GM18511 (cell line): Measurements from ENCODE around the gene FDXR.
"Not testable (repeated sequence)": the region's sequence is repeated elsewhere in the genome, so short reads cannot be mapped to it uniquely, and the experiment has no call there.

ENCODE experiments used
- ATAC-seq: cut with Tn5 transposase; IDR thresholded peaks from one replicate; pipeline ENCODE4 v1.9.1; 2021; ENCODE audit warnings: mild to moderate bottlenecking, moderate library complexity; ENCODE audit not compliant: unreplicated experiment

Gene FDXR, protein sequence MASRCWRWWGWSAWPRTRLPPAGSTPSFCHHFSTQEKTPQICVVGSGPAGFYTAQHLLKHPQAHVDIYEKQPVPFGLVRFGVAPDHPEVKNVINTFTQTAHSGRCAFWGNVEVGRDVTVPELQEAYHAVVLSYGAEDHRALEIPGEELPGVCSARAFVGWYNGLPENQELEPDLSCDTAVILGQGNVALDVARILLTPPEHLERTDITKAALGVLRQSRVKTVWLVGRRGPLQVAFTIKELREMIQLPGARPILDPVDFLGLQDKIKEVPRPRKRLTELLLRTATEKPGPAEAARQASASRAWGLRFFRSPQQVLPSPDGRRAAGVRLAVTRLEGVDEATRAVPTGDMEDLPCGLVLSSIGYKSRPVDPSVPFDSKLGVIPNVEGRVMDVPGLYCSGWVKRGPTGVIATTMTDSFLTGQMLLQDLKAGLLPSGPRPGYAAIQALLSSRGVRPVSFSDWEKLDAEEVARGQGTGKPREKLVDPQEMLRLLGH

DNA sequence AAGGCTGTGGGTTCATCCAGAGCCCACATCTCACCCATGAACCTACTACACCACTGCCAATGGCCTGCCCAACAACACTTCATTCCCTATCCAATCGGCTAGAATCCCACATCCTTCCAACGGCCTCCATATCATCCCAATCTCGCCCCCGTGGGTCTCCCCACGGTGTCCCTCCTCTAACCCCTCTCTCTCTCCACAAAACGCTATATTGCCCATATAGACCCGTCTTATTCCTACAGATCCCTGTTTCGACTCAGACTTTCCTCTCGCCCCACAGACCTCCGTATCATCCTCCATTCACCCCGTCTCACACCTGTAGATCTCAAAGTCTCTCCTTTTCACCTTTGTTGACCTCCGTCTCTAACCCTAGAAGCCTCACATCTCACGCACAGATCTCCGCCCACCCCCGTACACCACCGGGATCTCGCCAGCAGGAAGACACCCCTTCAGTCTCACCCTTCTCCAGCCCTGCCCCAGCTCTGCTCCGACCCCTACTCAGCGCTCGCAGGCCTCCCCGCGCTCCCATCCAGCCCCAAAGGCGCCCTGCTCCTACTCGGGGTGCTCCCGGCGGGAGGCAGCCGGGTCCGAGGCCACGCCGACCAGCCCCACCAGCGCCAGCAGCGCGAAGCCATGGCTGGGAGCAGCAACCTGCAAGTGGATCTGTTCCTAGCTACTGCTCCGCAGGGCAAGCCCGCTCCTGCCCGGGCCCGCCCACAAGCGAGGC lies at the start of gene FDXR:
Gene FDXR, minus strand, starts transcription at position 682 of the 724 bp plus-strand sequence. Its CDS starts 50 bp downstream, at position 632.
- ATAC-seq: peak; percentile 30

DNA sequence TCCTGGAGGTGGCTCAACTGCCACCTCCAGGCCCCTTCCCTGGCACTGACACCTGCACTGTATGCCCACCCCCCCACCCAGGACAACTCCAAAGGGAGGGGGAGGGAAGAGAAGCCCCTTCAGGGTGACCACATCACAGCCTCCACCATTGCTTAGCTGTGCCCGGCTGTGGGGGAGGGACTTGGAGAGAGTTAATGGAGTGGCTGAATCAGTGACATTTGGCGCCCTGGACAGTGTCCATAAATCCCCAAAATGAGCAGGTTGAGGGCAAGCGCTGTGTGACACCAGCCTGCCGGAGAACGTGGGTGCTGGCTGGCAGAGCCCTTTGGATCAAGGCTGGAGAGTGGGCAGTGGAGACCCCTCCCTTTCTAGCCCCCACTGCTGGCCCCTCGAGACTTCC lies 49.4 kb upstream of the FDXR start:
- ATAC-seq: no peak

DNA sequence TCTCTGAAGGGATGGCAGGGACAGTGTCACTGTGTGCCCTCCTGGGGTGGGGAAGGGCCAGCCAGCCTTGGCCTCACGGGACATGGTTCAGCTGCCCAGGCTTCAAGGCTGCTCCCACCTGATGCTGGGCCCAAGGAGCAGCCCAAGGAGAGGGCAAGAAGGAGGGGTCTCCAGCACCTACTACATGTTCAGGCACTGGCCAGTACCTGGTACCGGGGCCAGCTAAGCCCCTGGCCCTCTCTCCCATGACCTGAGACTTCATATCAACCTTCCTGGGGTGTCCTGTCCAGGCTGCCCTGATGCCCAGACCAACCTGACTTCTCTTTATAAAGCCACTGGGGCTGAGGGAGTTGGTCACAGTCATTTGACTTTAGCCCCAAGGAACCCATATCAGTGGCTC lies 49.0 kb upstream of the FDXR start:
- ATAC-seq: no peak

DNA sequence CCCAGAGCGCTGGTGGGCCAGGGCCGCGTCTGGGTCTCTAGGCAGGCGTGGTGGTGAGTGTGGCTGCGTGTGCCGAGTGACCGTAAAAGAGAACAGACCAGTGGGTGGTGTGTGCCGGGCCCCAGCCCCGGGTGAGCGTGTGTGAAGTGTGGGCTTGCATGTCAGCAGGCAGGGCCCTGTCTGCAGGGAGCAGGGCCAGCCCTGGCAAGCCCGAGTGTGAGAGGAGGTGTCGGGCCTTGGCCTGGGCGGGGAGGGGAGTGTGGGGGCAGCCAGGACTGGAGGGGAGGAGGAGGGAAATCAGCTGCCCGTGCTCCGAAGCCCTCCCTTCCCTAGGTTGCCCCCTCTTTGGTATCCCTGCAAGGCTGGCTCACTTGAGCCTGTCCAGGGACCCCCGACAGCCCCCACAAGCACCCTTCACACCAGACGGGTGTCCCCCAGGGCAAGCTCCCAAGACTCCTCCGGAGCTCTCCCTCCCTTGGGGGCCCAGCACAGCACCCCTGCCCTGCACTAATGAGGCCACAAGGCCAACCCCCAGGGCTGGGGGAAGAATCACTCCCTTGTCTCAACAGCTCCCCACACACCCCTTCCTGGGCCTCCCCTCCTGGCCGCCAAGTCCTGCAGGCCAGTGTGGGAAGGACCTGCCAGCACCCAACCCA lies 48.4 kb upstream of the FDXR start:
- ATAC-seq: no peak

DNA sequence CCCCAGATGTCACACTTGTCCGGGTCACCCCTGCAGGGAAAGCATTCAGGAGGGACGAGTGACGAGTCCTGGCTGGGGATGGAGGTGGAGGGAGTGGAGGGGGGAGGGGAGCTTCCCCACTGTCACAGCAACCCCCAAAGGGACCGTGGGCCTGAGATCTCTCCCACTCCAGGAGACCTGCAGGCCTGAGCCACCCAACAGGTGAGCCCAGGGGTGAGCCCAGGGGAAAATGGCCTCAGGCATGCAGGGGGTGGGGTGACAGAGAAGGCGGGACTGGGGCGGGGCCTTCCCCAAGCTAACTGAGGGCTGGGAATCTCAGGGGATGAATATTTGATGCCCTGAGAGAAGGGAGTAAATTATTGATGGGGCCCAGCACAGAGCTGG lies 47.8 kb upstream of the FDXR start:
- no peak for ATAC-seq

DNA sequence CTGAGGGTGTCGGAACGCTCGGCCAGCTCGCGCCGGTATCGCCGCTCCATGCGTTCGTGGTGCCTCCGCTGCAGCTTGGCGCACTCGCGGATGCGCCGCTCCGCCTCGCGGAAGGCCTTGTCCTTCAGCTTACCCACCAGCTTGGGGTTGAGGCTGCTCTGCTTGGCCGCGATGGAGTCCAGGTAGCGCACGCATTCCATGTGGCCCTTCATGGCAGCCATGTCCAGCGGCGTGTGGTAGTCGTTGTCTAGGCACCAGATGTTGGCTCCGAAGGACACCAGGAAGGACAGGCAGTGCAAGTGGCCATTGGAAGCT lies 47.5 kb upstream of the FDXR start:
- no peak for ATAC-seq

DNA sequence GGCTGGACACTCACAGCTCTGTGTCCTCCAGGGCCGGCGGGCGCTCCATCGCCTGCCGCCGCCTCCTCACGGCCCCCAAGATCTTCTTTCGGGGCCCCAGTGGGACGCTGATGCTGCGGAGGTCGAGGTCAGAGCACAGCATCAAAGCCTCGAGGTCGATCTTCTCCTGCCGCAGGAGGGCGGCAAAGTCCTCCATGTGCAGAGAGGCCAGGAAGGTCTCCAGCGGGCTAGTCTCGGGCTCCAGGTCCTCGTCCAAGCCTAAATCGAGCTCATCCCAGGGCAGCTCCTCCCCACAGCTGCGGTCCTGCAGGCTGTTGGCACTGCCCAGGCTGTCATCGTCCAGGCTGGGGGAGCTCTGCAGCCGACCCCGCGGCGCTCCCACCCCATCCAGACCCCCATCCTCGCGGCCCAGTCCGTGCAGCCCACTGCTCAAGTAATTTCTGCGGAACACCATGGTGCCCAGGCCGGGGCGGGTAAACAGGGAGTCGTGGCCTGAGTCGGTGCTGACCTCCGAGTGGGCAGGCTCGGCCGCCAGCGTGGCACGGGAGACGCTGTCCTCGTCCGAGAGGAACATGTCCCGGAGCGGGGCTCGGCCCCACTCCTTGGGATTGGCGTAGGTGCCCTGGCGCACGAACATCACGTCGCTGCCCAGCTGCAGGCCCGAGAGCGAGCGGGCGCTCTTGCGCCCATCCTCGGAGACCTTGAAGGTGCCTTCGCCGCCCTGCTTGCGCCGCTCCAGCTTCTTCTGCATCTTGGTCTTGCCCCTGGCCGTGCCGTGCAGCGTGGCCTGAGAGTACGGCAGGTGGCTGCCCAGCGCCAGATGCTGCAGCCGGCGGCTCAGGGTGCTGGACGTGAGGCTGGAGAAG lies 46.9 kb upstream of the FDXR start:
- no peak for ATAC-seq

DNA sequence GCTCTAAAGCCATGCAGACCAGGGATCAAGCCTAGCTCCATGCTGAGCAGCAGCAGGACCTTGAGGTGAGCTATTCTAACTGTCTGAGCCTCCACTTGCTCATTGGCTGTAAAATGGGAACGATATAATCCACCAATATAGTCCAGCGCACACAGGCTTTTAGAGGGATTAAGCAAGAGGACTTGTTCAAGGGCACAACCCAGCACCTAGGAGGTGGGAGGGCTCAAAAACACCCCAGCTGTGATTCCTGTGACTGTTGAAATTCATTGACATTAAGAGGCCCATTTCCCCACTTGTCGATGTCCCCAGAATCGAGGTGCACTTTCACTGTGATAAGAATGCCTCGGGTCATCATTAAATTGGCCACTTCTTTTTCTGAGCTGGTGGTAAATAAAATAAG lies 46.1 kb upstream of the FDXR start:
- ATAC-seq: no peak

DNA sequence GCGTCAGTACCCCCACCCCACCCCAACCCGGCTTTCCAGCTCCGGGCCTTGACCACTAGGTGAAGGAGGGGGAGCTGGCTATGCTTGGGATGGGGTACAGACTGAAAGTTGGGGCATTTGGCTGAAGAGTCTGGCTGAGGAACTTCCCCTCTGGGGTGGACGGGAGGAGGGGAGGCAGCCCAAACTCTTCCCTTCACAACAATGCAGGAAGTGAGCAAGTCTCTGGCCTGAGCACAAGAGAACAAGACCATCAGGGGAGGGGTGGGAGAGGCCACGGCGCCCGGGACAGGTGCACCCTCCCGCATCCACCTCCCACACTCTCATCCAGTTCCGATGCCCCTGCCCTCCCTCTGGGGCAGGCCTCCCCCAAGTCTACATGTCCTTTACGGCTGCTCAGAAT lies 44.6 kb upstream of the FDXR start:
- no peak for ATAC-seq

DNA sequence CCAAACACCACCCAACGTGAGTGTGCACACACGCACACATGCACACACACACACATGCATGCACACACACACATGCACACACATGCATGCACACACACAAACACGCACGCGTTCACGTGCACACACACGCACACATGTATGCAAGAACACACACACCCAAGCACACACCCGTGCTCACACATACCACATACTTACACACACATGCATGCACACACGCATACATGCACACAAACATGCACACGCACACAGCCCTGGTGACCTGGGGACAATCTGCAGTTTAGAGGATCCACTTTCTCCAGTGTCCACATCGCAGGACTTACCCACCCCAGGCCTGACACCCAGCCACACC lies 44.0 kb upstream of the FDXR start:
- no peak for ATAC-seq

DNA sequence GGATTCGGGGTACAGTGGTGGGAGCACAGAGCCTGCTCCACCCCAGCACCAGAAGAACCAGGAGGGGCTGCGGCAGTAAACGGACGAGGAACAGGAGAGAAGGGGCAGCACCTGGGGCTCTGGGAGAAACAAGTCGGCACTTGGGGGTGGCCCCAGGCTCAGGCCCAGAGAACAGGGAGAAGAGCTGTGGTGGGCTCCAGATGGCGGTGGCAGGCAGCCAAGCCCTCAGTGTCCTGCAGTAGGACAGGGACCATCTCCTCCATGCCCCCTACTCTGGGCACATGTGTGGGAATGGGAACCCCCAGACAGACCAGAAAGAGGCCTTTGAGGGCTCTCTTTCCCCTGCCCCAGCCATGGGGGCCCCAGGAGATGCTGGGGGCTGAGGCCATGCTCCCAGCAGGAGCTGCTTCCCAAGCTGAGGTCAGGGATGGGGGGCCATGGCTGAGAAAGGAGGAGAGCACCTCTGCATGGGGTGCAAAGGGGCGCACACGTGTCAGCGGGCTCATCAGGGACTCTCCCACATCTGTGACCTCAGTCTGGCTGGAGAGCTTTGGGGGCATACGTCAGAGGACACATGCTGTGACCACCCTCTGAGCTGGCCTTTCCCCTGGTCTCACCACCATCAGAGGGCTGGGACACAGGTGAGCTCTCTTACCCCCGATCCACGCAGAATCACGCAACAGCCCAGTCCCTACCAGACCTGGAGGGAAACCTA lies 43.5 kb upstream of the FDXR start:
- ATAC-seq: no peak

DNA sequence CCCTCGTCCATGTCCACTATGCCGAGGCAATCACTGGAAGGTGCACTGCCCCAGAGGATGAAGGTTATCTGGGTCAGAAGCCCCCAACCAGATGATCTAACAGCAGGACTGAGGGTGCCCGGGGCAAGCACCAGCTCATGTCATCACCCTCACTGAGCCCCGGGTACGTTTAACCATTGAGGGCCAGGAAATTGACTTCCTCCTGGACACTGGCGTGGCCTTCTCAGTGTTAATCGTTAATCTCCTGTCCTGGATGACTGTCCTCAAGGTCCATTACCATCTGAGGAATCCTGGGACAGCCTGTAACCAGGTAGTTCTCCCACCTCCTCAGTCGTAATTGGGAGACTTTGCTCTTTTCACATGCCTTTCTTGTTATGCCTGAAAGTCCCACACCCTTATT lies 38.6 kb upstream of the FDXR start:
- not testable (repeated sequence) for ATAC-seq

DNA sequence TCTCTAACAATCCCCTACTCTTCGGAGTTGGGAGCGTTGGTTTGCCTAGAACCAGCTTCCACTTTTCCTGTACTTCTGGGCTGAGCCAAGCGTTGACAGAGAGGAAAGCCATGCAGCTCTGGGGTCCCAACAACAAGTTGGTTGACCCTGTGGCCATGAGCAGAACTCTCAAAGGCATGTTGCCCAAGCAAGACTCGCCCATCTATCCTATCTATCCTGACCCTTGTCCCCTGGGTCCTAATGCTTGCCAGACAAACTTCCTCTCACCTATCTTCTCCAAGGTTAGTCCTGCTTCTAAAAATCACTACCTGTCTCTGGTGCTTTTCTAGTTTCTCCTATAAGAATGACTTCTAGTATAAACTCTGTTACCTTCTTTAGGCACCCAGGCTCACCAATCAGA lies 36.3 kb upstream of the FDXR start:
- not testable (repeated sequence) for ATAC-seq

DNA sequence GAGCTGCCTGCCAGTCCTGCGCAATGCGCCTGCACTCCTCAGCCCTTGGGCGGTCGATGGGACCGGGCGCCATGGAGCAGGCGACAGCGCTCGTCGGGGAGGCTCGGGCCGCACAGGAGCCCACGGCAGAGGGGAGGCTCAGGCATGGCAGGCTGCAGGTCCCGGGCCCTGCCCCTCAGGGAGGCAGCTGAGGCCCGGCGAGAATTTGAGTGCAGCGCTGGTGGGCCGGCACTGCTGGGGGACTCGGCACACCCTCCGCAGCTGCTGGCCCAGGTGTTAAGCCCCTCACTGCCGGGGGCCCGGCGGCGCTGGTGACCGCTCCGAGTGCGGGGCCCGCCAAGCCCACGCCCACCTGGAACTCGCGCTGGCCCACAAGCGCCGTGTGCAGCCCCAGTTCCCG lies 34.2 kb upstream of the FDXR start:
- ATAC-seq: no peak

DNA sequence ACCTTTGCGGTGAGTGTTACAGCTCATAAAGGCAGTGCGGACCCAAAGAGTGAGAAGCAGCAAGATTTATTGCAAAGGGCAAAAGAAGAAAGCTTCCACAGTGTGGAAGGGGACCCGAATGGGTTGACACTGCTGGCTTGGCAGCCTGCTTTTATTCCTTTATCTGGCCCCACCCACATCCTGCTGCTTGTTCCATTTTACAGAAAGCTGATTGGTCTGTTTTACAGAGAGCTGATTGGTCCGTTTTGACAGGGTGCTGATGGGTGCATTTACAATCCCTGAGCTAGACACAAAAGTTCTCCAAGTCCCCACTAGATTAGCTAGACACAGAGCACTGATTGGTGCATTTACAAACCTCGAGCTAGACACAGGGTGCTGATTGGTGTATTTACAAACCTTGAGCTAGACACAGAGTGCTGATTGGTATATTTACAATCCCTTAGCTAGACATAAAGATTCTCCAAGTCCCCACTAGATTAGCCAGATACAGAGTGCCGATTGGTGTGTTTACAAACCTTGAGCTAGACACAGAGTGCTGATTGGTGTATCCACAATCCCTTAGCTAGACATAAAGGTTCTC lies 33.5 kb upstream of the FDXR start:
- ATAC-seq: not testable (repeated sequence)

DNA sequence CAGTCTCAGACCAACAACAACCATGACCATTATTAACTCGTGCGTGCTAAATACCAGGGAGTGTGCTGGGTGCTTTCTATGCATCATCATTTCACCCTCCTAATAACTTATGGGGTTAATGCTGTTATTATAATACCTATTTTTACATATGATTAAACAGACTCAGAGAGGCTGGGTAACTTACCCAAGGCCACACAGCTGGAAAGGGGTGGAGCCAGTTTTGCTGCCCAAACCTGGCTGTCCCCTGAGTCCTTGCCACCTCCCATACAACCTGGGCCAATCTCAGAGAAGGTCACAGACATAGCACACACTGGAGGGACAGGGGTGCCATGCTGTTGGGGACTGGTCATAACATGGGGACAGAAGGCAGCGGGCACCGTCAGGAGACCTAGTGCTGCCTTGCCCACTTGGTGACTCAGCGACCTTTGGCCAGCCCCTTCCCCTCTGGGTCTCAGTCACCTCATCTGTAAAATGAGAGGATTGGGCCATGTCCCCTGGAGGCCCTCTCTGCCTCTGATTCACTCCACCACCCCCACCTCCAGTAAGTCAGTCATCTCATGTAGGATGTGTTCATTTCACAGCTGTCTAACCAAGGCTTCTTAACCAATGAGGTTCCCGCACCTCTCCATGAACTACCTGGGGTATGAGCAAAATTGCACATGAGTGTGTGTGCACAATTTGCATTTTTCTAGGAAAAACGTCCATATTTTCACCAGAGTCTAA lies 32.1 kb upstream of the FDXR start:
- no peak for ATAC-seq

DNA sequence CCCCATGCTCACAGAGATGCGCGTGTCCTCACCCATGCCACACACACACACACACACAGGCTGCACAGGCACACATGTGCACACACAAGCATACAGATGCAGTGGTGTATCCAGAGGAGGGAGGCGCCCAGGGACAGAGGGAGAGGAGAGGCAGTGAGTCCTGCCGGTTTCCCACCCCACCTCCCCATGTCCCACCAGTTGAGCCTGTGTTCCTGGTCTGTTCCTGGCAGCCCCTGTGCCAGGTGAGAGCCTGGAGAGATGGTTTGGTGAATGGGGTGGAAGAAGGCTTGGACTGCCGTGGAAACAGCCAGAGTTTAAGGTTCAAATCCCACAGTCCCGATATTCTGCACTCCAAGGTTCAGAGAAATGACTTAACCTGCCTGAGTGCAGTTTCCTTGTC lies 30.9 kb upstream of the FDXR start:
- no peak for ATAC-seq

DNA sequence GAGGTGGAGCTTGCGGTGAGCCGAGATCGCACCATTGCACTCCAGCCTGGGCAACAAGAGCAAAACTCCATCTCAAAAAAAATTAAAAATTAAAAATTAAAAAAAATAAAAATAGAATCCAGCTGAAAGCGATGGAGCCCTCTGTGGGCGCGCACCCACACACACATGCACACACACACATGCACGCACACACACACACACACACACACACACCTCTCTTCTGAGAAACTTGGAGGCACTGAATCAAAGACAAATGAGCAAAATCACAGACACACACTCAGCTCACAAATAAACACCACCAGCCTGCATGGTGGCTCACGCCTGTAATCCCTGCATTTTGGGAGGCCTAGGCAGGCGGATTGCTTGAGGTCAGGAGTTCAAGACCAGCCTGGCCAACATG lies 30.2 kb upstream of the FDXR start:
- ATAC-seq: no peak

DNA sequence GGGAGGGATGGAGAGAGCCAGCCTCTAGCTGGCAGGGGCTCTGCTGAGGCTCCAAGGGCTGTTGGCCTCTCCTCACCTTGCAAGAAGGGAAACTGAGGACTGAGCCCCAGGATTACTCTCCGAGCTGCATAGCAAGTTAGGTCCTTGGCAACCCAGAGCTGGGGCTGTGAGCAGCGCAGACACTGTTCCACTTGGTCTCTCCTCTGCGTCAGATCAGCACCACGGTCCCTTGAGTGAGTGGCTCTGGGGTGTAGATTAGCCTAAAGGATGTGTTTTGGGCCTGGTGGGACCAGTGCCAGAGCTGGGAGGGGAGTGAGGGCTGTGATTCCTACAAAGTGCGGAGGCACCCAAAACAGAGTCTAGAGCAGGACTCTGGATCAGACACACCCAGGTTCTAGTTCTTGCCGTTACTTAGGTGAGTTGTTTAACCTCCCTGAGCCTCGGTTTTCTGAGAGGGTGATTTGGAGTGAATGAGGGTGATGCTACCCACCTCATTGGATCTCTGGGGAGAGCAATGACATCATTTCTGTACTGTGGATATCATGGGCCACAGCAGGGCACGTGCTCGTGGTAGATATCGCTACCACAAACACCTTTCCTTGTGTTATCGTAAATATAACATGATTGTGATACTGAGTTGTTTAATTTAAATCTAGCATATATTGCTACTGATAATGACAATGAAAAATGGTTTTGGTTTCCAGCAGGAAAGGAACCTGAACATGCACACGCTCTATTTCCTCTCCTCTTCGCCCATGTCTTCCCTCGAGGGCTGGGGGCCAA lies 28.8 kb upstream of the FDXR start:
- no peak for ATAC-seq
